HT-29 (cell line): ENCODE results near the gene TRIM46. TPM values are rescaled to one million over a fixed set of nuclear protein-coding genes. Genes with fewer than 3 reads are reported as not detected.

Experiments
- DNase-seq: peaks from one replicate; pipeline ENCODE4 v3.0.0-alpha.2; 2015; ENCODE audit warnings: low spot score
- total RNA-seq: library from RNA; depleted of rRNA; stranded (reverse); fragments of >200 nt; shearing (Covaris generic); gene quantifications from 2 replicates; pipeline ENCODE4 v1.2.3, GENCODE V29; 2014

Gene TRIM46
- total RNA-seq, 1 experiment from 2014 or later = not detected

DNA sequence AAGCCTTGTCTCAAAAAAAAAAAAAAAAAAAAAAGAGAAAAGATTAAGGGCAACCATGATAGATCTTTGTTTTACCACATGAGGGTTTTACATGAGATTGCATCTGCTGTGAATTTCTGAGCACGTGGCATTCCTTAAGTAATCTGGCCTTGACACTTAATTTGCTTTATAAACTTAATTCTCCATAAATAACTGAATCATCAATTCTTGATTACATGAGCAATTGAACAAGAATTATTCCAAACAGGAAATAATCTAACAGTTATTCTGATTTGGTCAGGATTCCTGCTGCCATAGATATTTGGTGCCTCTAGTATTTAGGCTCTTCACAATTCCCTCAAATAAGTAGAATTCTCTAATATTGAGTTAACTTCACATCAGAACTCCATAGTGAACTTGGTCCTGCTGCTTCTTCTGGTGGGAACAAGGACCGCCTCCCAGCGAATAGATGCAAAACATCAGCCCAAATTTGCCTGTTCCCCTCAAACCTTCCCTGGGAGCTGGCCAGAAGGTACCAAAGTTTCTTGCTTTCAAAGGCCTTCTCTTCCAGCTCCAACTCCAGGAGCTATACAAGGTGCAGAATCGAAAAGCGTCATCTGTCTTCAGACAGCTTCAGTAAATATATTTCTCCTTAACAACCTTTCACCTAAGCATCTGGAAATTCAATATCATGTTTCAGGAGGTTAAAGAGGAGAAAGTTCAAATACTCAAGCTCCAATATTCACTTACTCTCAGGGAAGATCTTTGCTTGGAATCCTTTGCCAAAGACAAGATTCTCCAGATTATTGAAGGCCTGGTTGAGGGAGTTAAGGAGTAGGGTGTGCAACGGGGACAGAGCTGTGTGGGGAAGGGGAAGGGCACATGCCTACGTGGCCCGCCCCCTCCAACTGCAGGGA, 1.6 kb upstream of the TRIM46 start:
- no peak for DNase-seq

DNA sequence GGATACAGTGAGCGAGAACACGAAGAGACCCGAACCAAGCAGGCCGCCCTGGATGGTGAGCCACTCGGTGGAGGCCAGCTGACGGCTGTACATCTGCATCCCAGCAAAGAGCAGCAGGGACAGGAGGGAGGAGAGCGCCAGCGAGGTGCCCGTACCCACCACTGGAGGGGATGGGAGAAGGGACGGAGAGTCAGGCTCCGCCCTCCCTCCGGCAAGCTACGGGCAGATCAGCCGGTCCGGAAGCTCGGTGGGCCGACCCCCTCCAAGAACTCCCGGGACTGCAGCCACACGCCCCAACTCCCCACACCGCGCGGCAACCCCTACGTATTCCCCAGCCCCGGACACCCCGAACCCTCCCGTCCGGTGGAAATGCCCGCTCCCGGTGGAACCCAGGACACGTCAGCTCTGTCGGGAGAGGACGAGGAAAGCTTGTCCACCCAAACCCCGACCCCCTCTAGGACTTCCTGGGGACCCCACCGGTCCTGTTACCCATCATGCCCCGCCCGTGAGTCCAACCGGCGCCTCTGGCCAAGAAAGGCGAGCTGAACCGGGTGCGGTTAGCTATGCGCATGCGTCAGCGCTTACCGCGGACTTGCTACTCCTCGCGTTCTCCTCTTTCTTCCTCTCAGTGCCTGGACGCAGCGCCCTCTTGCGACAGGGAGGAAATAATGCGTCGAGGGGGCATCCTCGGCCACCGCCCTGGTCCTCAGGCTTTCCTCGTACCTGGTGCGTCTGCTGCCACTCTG, 744 bp upstream of the TRIM46 start, which contains the start of gene KRTCAP2:
KRTCAP2 (minus strand) TSS at position 573 of the 746 bp plus-strand sequence; CDS start at position 493, 80 bp downstream.
- peak; percentile 97 for DNase-seq

DNA sequence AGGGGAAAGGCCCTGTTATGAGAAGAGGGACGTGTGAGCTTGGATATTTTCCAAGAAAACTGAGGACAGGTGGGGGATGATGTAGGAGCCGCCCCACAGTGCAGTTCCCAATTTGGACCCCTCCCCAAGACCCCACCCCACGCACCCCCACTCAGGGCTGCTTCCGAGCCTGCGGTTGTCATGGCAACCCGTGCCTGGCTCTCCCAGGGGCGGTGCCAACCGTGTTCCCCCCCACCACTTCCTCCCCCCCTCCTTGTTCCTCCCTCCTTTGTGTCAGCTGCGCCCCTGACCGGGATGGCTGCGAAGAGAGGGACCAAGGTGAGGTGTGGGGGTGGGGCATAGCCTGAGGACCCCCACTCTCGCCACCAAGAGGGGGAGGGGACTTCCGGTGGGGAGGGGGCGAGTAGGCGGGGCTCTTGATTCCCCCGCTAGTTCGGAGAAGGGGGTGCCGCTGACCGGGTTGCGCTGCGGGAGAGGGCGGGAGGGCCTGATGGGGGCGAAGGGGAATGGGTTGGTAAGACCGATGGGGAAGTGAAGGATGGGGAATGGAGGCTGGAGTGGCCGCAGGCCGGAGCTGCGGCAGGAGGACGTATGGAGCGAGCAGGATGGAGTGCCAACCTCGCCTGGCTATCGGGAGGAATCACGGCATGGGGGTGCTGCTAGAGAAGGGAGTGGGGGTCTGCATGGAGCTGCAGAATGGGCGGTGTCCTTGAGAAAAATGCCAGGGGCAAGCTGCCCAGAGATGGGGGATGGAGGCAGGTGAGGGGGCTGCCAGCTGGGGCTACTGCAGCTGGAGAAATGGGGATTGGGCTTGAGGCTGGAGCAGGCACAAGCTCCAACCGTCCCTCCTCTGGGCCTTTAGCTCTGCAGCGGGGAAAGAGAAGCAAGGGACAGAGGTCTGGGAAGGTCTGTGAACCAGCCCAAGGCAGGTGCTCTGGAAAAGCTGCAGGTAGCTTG, 953 bp downstream of the TRIM46 start:
- no peak for DNase-seq

DNA sequence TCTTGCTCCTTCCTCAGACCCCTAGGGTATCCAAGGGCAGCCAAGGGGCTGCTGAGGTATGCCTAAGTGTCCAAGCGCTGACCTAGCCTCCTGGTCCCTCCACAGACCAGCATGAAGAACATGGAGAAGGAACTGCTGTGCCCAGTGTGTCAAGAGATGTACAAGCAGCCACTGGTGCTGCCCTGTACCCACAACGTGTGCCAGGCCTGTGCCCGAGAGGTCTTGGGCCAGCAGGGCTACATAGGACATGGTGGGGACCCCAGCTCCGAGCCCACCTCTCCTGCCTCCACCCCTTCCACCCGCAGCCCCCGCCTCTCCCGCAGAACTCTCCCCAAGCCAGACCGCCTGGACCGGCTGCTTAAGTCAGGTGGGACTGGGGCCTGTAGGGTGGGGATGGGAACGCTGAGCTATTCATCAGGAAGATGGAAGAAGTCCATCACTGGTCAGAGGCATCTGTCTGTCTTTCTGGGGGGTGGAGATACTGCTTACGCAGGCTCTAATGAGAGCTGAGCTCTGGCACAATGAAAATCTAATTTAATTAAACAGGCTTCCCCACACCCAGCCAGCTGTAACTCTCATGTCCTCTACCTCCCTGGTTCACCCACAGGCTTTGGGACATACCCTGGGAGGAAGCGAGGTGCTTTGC, 1.8 kb downstream of the TRIM46 start:
- DNase-seq = no peak

DNA sequence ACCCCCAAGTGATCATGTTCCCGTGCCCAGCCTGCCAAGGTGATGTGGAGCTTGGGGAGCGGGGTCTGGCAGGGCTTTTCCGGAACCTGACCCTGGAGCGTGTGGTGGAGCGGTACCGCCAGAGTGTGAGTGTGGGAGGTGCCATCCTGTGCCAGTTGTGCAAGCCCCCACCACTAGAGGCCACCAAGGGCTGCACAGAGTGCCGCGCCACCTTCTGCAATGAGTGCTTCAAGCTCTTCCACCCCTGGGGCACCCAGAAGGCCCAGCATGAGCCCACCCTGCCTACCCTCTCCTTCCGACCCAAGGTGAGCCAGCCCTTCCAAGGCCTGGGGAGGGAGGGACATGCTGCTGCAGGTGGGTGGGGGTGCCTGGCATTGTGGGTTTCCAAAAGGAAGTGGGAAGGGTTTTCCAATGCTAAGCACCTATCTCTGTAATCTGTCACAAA, 2.3 kb downstream of the TRIM46 start:
- DNase-seq = peak; percentile 50

DNA sequence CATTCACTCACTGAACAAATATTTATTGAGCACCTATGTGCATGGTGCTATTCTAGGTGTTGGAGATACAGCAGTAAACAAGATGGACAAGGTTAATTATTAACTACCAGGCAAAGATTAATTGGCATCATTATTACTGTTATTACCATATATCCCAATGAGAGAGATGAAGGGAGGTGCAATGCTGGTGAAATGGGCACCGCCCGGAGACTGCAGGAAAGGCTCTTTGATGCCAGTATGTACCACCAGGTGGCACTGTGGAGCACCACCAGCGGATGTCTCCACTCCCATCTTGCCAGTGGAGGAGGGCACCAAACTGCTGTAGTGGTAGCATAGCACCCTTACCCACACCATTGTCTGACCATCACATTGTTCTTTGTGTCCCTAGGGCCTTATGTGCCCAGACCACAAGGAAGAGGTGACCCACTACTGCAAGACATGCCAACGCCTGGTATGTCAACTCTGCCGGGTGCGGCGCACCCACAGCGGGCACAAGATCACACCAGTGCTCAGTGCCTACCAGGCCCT, 3.0 kb downstream of the TRIM46 start:
- peak; percentile 92 for DNase-seq

DNA sequence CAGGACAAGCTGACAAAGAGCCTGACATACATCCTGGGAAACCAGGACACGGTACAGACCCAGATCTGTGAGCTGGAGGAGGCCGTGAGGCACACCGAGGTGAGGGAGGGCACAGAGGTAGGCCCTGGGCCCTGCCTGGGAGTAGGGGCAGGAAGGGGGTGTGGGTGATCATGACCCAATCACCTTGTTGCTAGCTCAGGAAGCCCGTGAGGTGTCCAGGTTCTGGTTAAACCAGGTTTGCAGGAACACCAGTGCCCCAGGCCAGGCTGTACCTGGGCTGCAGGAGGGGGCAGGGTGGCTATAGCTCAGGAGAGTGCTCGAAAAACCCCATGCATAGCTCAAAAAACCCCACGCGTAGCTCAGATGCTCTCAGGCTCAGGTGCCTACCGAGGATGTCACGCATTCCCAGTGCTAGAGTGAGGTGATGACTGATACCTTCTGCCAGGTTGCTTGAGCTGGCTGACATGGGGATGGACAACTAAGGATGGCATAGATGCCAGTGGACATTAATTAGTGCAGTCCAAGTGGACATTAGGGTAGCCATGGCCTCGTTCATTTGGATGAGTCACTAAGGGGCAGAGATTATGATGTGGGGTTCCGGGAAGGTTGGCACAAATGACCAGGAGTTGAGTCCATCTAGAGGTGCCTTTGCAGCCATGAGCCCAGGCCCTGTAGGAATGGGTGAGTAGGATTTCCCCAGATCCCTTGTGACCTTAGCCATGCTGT, 3.7 kb downstream of the TRIM46 start:
- no peak for DNase-seq

DNA sequence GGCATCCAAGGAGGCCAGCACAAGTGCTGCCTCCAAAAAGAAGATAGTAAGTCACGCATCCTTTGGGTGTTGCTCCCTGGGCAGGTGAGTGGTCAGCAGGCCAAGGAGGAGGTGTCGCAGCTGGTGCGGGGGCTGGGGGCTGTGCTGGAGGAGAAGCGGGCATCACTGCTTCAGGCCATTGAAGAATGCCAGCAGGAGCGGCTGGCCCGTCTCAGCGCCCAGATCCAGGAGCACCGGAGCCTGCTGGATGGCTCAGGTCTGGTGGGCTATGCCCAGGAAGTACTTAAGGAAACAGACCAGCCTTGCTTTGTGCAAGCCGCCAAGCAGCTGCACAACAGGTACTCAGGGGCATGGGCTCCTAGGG, 4.3 kb downstream of the TRIM46 start:
- no peak for DNase-seq

DNA sequence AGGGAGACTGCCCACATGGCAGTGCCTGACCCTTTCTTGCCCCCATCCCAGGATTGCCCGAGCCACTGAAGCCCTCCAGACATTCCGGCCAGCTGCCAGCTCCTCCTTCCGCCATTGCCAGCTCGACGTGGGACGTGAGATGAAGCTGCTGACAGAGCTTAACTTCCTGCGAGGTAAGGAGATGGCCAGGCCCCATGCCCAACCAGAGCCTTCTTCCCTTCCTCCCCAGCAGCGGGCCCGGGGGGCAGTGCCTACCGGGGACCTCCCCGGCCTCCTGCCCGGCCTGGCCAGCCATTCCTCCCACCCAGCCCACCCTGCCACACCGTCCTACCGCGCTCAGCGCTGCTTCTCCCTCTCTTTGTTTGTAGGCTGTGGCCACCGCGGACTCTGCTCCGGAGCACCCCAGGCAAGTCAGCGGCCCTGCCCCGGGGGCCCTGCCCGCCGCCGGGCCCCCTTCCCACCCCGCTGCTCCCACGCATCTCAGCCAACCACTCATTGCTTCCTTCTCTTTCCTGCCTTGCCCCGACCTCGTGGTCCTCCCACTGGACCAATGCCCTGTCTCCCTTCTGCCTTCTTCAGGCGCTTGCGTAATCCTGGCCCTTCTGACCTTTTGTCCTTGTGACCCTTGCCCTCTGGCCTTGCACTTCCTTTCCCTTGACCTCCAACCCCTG, 4.9 kb downstream of the TRIM46 start:
- DNase-seq = no peak

GRCh38 chr1:155179112-155180031, 5.7 kb downstream of the TRIM46 start:
- DNase-seq = no peak

DNA sequence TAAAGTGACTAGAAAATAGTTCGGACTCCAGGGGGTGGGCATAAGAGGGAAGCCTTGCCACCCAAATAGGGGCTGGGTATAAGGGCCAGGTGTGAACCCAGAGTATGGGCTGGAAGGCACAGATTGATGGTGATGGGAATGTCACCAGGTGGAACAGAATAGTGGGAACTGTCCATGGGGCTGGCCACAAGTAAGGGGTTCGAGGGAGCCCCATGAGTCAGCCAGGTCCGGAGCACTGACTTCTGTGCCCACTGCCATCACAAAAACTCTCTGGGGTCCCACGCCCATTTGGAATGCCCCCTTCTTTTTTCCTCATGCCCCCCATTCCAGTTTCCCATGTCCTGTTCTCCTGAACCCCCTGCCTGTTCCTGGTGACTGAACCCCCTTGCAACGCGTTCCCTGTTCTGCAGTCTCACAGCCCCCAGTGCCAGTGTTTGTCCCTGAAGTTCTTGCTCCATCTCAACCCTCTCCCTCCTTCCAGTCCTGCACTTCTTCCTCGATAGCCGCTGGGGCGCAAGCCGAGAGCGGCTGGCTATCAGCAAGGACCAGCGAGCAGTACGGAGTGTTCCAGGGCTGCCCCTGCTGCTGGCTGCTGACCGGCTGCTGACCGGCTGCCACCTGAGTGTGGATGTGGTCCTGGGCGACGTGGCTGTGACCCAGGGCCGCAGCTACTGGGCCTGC, 7.9 kb downstream of the TRIM46 start:
- DNase-seq = no peak

GRCh38 chr1:155182052-155182550, 8.5 kb downstream of the TRIM46 start:
- no peak for DNase-seq

DNA sequence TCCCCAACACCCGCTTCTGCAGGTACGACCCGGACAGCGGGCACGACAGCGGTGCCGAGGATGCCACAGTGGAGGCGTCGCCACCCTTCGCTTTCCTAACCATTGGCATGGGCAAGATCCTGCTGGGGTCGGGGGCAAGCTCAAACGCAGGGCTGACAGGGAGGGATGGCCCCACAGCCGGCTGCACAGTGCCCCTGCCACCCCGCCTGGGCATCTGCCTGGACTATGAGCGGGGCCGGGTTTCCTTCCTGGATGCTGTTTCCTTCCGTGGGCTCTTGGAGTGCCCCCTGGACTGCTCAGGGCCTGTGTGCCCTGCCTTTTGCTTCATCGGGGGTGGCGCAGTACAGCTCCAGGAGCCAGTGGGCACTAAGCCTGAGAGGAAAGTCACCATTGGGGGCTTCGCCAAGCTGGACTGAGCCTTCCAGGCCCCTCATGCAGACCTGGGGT, 10.1 kb downstream of the TRIM46 start:
- DNase-seq = no peak

GRCh38 chr1:155184351-155184811, 10.7 kb downstream of the TRIM46 start:
- DNase-seq = no peak

GRCh38 chr1:155184835-155185782, 11.5 kb downstream of the TRIM46 start:
- DNase-seq = no peak

GRCh38 chr1:155185783-155186066, 12.1 kb downstream of the TRIM46 start:
- no peak for DNase-seq
